ENCODE data around the gene SIGLEC8.

Gene SIGLEC8

GRCh38 chr19:51497666-51498065 lies 39.4 kb upstream of the SIGLEC8 start:
- FAIRE-seq (no peak), DNase-seq (ENCODE audit: insufficient read length, low spot score) (no peak)
- no peak for TF ChIP-seq CTCF (IDR thresholded peaks at IDR 0.05; ENCODE audit: insufficient read depth, missing control alignments)

GRCh38 chr19:51493776-51494175 lies 35.5 kb upstream of the SIGLEC8 start:
- no peak for TF ChIP-seq CTCF (IDR thresholded peaks at IDR 0.05; ENCODE audit: insufficient read depth, missing control alignments)
- no peak for DNase-seq (ENCODE audit: insufficient read length, low spot score)
- no peak for FAIRE-seq

GRCh38 chr19:51491586-51491985 lies 33.3 kb upstream of the SIGLEC8 start:
- DNase-seq (ENCODE audit: insufficient read length, low spot score) (no peak), FAIRE-seq (no peak)
- TF ChIP-seq CTCF (IDR thresholded peaks at IDR 0.05; ENCODE audit: insufficient read depth, missing control alignments) = no peak

- FAIRE-seq (no peak), DNase-seq (ENCODE audit: insufficient read length, low spot score) (no peak)
Measured at GRCh38 chr19:51490676-51491075, 32.4 kb upstream of the SIGLEC8 start.

GRCh38 chr19:51489113-51489512 lies 30.9 kb upstream of the SIGLEC8 start:
- TF ChIP-seq CTCF (IDR thresholded peaks at IDR 0.05; ENCODE audit: insufficient read depth, missing control alignments) = no peak
- DNase-seq (ENCODE audit: insufficient read length, low spot score) = no peak
- FAIRE-seq = no peak

More at GRCh38 chr19:51490676-51491075, 32.4 kb upstream of the SIGLEC8 start:
- TF ChIP-seq CTCF (IDR thresholded peaks at IDR 0.05; ENCODE audit: insufficient read depth, missing control alignments) = no peak

GRCh38 chr19:51488491-51488890 lies 30.2 kb upstream of the SIGLEC8 start:
- no peak for TF ChIP-seq CTCF (IDR thresholded peaks at IDR 0.05; ENCODE audit: insufficient read depth, missing control alignments)
- FAIRE-seq (no peak), DNase-seq (ENCODE audit: insufficient read length, low spot score) (no peak)

- DNase-seq (ENCODE audit: insufficient read length, low spot score) (no peak), FAIRE-seq (no peak)
- TF ChIP-seq CTCF (IDR thresholded peaks at IDR 0.05; ENCODE audit: insufficient read depth, missing control alignments) = no peak
Measured at GRCh38 chr19:51485960-51486660, 27.9 kb upstream of the SIGLEC8 start.

Data from D721Med (cell line).